C4-2B (cell line): Measurements from ENCODE around the gene TMEM95.

ENCODE experiments used
- ZFX ChIP-seq: fragments of 450-650 bp; IDR thresholded peaks from 2 replicates; pipeline ENCODE4 v1.6.1; 2017
- TF ChIP-seq, protein P1 (sequence below): fragments of 450-650 bp; conservative IDR thresholded peaks from 2 replicates; pipeline ENCODE4 v1.5.1; 2017; ENCODE audit warnings: mild to moderate bottlenecking

DNA sequence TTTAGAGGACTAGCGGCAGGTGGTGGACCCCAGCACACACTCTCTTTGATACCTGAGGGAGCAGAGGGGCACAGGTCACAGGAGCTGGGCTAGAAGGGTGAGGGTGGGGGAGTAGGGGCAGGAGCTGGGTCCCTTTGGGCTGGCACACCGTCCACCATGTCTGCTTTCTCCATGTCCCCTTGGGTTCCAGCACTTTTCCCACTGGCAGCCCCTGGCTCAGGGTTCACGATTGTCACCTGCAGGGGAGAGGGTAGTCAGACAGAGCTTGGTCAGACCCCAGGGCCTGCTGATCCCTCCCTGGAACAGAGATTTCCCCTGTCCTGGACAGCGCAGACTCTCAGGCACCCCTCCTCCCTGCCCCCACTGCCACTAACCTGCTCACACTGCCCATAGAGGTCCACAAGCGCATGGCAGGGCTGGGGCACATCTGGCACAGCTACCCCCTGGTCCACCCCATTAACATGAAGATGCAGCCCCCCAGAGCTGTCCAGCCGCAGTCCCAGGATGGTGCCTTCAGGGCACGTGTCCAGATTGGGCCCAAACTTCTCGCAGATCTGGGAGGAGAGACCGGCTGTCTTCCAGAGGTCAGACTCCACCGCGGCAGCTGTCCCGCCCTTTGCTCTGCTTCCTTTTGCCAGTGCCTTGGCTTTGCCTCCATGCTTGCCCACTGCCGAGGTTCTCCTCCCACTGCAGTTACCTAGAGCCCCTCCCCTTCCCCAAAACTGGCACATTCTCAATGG lies 36.7 kb upstream of the TMEM95 start:
- TF ChIP-seq, protein P1, sequence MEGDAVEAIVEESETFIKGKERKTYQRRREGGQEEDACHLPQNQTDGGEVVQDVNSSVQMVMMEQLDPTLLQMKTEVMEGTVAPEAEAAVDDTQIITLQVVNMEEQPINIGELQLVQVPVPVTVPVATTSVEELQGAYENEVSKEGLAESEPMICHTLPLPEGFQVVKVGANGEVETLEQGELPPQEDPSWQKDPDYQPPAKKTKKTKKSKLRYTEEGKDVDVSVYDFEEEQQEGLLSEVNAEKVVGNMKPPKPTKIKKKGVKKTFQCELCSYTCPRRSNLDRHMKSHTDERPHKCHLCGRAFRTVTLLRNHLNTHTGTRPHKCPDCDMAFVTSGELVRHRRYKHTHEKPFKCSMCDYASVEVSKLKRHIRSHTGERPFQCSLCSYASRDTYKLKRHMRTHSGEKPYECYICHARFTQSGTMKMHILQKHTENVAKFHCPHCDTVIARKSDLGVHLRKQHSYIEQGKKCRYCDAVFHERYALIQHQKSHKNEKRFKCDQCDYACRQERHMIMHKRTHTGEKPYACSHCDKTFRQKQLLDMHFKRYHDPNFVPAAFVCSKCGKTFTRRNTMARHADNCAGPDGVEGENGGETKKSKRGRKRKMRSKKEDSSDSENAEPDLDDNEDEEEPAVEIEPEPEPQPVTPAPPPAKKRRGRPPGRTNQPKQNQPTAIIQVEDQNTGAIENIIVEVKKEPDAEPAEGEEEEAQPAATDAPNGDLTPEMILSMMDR = no peak
- no peak for TF ChIP-seq ZFX
